Ovary (tissue), 3 donors: ENCODE measurements around the gene SLCO2A1.

Experiments
- EP300 ChIP-seq: sonication (generic); formaldehyde crosslinking; IDR thresholded peaks from one replicate; pipeline ENCODE4 v1.6.1; 2017; ENCODE audit warnings: antibody characterized with exemption
- TF ChIP-seq, protein P1 (sequence below), 3 donors: fragments of 450-650 bp in 2 of 3; fragments of 200-600 bp in 1 of 3; IDR thresholded peaks; one replicate each; pipeline versions ENCODE4 v1.5.1 to v1.8.0; 2016 to 2022; ENCODE audit warnings: antibody characterized with exemption in 3 of 3, mild to moderate bottlenecking in 1 of 3
- donor health status: DM: no; HTN: no; CAD: no.

DNA sequence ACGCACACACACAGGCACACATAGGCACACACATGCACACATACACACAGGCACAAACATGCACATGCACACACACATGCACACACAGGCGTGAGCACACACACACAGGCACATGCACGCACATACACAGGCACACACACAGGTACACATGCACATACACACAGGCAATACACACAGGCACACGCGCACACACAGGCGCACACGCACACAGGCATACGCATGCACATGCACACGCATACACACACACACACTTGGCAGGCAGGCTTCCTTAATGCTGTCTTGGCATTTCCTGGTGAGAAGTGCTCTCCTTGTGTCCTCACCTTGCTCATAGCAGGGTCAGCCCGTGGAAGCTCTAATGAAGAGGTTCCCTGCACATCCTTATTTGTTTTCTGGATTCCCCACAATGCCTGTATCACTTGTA lies 8.4 kb upstream of the SLCO2A1 start:
- TF ChIP-seq, protein P1, sequence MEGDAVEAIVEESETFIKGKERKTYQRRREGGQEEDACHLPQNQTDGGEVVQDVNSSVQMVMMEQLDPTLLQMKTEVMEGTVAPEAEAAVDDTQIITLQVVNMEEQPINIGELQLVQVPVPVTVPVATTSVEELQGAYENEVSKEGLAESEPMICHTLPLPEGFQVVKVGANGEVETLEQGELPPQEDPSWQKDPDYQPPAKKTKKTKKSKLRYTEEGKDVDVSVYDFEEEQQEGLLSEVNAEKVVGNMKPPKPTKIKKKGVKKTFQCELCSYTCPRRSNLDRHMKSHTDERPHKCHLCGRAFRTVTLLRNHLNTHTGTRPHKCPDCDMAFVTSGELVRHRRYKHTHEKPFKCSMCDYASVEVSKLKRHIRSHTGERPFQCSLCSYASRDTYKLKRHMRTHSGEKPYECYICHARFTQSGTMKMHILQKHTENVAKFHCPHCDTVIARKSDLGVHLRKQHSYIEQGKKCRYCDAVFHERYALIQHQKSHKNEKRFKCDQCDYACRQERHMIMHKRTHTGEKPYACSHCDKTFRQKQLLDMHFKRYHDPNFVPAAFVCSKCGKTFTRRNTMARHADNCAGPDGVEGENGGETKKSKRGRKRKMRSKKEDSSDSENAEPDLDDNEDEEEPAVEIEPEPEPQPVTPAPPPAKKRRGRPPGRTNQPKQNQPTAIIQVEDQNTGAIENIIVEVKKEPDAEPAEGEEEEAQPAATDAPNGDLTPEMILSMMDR (IDR thresholded peaks at IDR 0.05) = no peak
- no peak for TF ChIP-seq EP300
